Osteoblast (primary cell): ENCODE data around the gene TPI1. TPM values are rescaled to one million over a fixed set of nuclear protein-coding genes. Genes with fewer than 3 reads are reported as not detected.

Experiments
- DNase-seq: peaks from one replicate; pipeline ENCODE4 v3.0.0; 2011; ENCODE audit warnings: low spot score, mixed read lengths; ENCODE audit not compliant: insufficient read length; ENCODE audit errors: missing footprints
- H2AFZ ChIP-seq: 2 replicates; pipeline ENCODE4 v1.6.0; 2011; ENCODE audit warnings: mild to moderate bottlenecking, low read length
- H3K27ac ChIP-seq: 2 replicates; pipeline ENCODE4 v1.5.1; 2011; ENCODE audit warnings: mild to moderate bottlenecking, low read depth, low read length, moderate library complexity
- H3K27me3 ChIP-seq: 2 replicates; pipeline ENCODE4 v1.6.0; 2012; ENCODE audit warnings: mild to moderate bottlenecking, control low read depth, inconsistent platforms, low read length, moderate library complexity; ENCODE audit not compliant: insufficient read depth
- H3K36me3 ChIP-seq: 2 replicates; pipeline ENCODE4 v1.5.1; 2011; ENCODE audit warnings: mild to moderate bottlenecking, low read length, control low read depth, moderate library complexity; ENCODE audit not compliant: insufficient read depth
- H3K4me1 ChIP-seq: 2 replicates; pipeline ENCODE4 v1.5.1; 2011; ENCODE audit warnings: mild to moderate bottlenecking, low read length, control low read depth, moderate library complexity; ENCODE audit not compliant: insufficient read depth
- H3K4me2 ChIP-seq: 2 replicates; pipeline ENCODE4 v1.6.0; 2011; ENCODE audit warnings: mild to moderate bottlenecking, low read length; ENCODE audit not compliant: insufficient read depth
- H3K4me3 ChIP-seq: fragments of 200-600 bp; sonication (generic); 3 replicates; pipeline ENCODE4 v1.5.1; 2012; ENCODE audit warnings: mild to moderate bottlenecking, low read length, inconsistent platforms; ENCODE audit not compliant: insufficient read depth
- H3K79me2 ChIP-seq: 2 replicates; pipeline ENCODE4 v1.6.0; 2012; ENCODE audit warnings: mild to moderate bottlenecking, low read length, control low read depth, inconsistent platforms; ENCODE audit not compliant: insufficient read depth
- H3K9me3 ChIP-seq: 2 replicates; pipeline ENCODE4 v1.5.1; 2011; ENCODE audit warnings: low read depth, low read length, control low read depth
- H4K20me1 ChIP-seq: 2 replicates; pipeline ENCODE4 v1.6.0; 2012; ENCODE audit warnings: mild to moderate bottlenecking, low read length, control low read depth; ENCODE audit not compliant: insufficient read depth
- CTCF ChIP-seq: IDR thresholded peaks from 2 replicates; pipeline ENCODE4 v1.5.1; 2011; ENCODE audit warnings: mild to moderate bottlenecking, low read depth, low read length, moderate library complexity; ENCODE audit errors: extremely low read depth
- total RNA-seq: library from RNA; depleted of rRNA; stranded (reverse); fragments of >200 nt; gene quantifications from 2 replicates; pipeline ENCODE4 v1.2.3, GENCODE V29; 2012

TPI1 gene
- total RNA-seq, 1 donor, result 553 TPM

- H4K20me1 ChIP-seq, result peaks cover 4% of the 10 kb centered on the region
- no peak overlapping the region for H3K4me2 ChIP-seq
- no peaks in the 10 kb centered on the region for H3K9me3 ChIP-seq
- H2AFZ ChIP-seq, result no peak overlapping the region
- H3K27me3 ChIP-seq, result no peaks in the 10 kb centered on the region
- H3K27ac ChIP-seq, result peak overlapping the region; percentile 11
- DNase-seq, result peak; percentile 95
- H3K36me3 ChIP-seq, result peaks cover 16% of the 10 kb centered on the region
- no peak overlapping the region for H3K4me3 ChIP-seq
- TF ChIP-seq CTCF, result no peak
- H3K79me2 ChIP-seq, result peaks cover 19% of the 10 kb centered on the region
- H3K4me1 ChIP-seq, result peaks cover 22% of the 10 kb centered on the region
Observed at GRCh38 chr12:6917491-6918231, 50.3 kb downstream of the TPI1 start.

DNA sequence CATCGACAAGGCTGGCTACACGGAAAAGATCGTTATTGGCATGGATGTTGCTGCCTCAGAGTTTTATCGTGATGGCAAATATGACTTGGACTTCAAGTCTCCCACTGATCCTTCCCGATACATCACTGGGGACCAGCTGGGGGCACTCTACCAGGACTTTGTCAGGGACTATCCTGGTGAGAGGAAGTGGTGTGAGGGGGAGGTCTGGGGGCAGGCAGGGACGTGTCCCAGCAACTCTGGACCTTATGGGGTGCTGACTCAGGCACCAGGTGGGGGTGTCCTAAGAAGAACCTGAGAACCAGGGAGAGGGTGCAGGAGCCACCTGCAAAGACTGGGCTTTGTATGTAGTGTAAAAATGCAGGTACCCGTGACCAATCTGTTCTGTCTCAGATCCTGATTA lies 52.3 kb downstream of the TPI1 start:
- DNase-seq, result peak; percentile 41
- Histone ChIP-seq H3K4me3 (no peak overlapping the region), H3K9me3 (no peaks in the 10 kb centered on the region), H3K4me2 (no peak overlapping the region), H3K4me1 (peaks cover 19% of the 10 kb centered on the region), H2AFZ (no peak overlapping the region), H3K36me3 (peaks cover 26% of the 10 kb centered on the region), H3K79me2 (peaks cover 18% of the 10 kb centered on the region), H3K27ac (no peak overlapping the region), H3K27me3 (no peaks in the 10 kb centered on the region), H4K20me1 (peaks cover 4% of the 10 kb centered on the region)
- no peak for TF ChIP-seq CTCF

Other genes starting within 250 kb of the TPI1 start
- under 0.01 TPM in 1 of 2 replicates, not detected in the other for gene LPAR5, start 231.6 kb upstream of the TPI1 start, total RNA-seq
- gene ACRBP, start 220.1 kb upstream of the TPI1 start, total RNA-seq, result under 0.01 and 0.36 TPM in 2 replicates
- 46.9 and 53.6 TPM in 2 replicates for gene ING4, start 204.4 kb upstream of the TPI1 start, total RNA-seq
- 19.9 and 22.4 TPM in 2 replicates for gene ZNF384, start 178.2 kb upstream of the TPI1 start, total RNA-seq
- not detected in 2 replicates for gene PIANP, start 166.7 kb upstream of the TPI1 start, total RNA-seq
- gene COPS7A, start 143.5 kb upstream of the TPI1 start, total RNA-seq, result 91.9 and 98.8 TPM in 2 replicates
- 118 and 138 TPM in 2 replicates for gene MLF2, start 114.4 kb upstream of the TPI1 start, total RNA-seq
- 70.4 and 72.7 TPM in 2 replicates for gene PTMS, start 101.2 kb upstream of the TPI1 start, total RNA-seq
- not detected in 2 replicates for gene LAG3, start 95.0 kb upstream of the TPI1 start, total RNA-seq
- gene CD4, start 78.0 kb upstream of the TPI1 start, total RNA-seq, result 10.9 and 15.0 TPM in 2 replicates
- gene GPR162, start 45.7 kb upstream of the TPI1 start, total RNA-seq, result 1.4 and 5.0 TPM in 2 replicates
- 108 and 130 TPM in 2 replicates for gene P3H3, start 39.1 kb upstream of the TPI1 start, total RNA-seq
- gene GNB3, start 26.6 kb upstream of the TPI1 start, total RNA-seq, result 1.4 and 2.7 TPM in 2 replicates
- gene CDCA3, start 16.2 kb upstream of the TPI1 start, total RNA-seq, result 4.0 and 5.0 TPM in 2 replicates
- gene USP5, start 15.4 kb upstream of the TPI1 start, total RNA-seq, result 65.7 and 77.1 TPM in 2 replicates
- gene SPSB2, start 5.8 kb downstream of the TPI1 start, total RNA-seq, result 11.5 and 11.9 TPM in 2 replicates
- gene LRRC23, start 37.3 kb downstream of the TPI1 start, total RNA-seq, result 7.1 and 7.6 TPM in 2 replicates
- gene ENO2, start 47.0 kb downstream of the TPI1 start, total RNA-seq, result 8.5 and 13.4 TPM in 2 replicates
- gene ATN1, start 60.4 kb downstream of the TPI1 start, total RNA-seq, result 10.3 and 14.1 TPM in 2 replicates
- gene RNU7-1, start 76.3 kb downstream of the TPI1 start, total RNA-seq, result not detected in 2 replicates
- 81.4 and 93.4 TPM in 2 replicates for gene C12orf57, start 76.5 kb downstream of the TPI1 start, total RNA-seq
- gene PTPN6, start 83.8 kb downstream of the TPI1 start, total RNA-seq, result 0.29 and 0.36 TPM in 2 replicates
- gene PHB2, start 103.1 kb downstream of the TPI1 start, total RNA-seq, result 161 and 168 TPM in 2 replicates
- gene EMG1, start 103.4 kb downstream of the TPI1 start, total RNA-seq, result 21.0 and 25.3 TPM in 2 replicates
- 20.3 and 23.6 TPM in 2 replicates for gene LPCAT3, start 150.9 kb downstream of the TPI1 start, total RNA-seq
- gene C1S, start 193.2 kb downstream of the TPI1 start, total RNA-seq, result 443 and 478 TPM in 2 replicates
- gene C1R, start 224.9 kb downstream of the TPI1 start, total RNA-seq, result 313 and 330 TPM in 2 replicates
- gene C1RL, start 241.7 kb downstream of the TPI1 start, total RNA-seq, result 63.7 and 67.5 TPM in 2 replicates